Measurements from ENCODE around the gene ZHX3. TPM values are rescaled to one million over a fixed set of nuclear protein-coding genes. Genes with fewer than 3 reads are reported as not detected.
A peak's percentile ranks its signal among the peaks of the same experiment; 100 is the strongest.

ZHX3 gene
- total and polyA plus RNA-seq, 2 of the 13 experiments (the other 11 are each of a cell fraction or from before 2014, with no cell fraction given), result 8.4 to 11.7 TPM

DNA sequence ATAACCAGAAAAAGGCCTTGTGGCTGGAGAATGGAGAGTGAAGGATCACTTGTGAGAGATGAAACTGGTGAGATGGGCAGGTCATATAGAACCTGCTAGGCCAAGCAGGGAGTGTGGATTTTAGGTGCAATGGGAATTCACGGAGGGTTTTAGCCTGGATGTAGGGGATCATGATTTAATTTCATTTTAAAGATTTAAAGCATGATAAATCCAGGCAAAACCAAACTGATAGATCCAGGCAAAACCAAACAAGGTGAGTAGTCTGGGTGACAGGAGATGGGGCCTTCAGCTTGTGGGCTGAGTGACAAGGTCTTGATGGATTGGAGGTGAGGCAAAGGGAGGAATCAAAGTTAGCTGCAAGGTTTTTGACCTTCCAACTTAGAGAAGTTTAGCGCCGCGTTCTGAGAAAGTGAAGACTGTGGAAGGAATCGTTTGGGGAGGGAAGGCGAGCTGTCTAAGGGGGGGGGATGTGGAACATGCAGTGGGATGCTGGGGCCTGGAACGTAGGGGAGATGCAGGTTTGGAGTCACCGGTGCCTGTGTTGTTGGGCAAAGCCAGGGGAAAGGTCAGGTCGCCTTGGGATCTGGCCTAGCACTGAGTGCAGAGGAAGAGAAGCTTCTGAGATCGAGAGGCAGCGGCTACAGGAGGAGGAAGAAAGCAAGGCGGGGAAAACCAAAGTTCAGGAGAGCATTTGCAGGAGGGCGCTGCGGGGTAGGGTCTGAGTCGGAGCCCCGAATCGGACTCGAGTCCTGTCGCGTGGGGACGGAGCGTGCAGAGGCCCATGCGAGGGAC lies 181.4 kb downstream of the ZHX3 start (continued):
- TF ChIP-seq TBX2 (CRISPR knock-in tag; IDR thresholded peaks at IDR 0.05; ENCODE audit: borderline replicate concordance), result no peak
- TF ChIP-seq SNAI1 (CRISPR knock-in tag; IDR thresholded peaks at IDR 0.05; ENCODE audit: borderline replicate concordance), result no peak; the same call in 1 of the 2 replicates
- no peak for TF ChIP-seq HNF1A (IDR thresholded peaks at IDR 0.05; ENCODE audit: low read depth)
- TF ChIP-seq HNF1A (CRISPR knock-in tag; IDR thresholded peaks at IDR 0.05; ENCODE audit: borderline replicate concordance), result no peak
- TF ChIP-seq, protein P1, sequence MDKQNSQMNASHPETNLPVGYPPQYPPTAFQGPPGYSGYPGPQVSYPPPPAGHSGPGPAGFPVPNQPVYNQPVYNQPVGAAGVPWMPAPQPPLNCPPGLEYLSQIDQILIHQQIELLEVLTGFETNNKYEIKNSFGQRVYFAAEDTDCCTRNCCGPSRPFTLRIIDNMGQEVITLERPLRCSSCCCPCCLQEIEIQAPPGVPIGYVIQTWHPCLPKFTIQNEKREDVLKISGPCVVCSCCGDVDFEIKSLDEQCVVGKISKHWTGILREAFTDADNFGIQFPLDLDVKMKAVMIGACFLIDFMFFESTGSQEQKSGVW (CRISPR knock-in tag; IDR thresholded peaks at IDR 0.05; ENCODE audit: borderline replicate concordance), result no peak
- no peak for TF ChIP-seq KLF16 (CRISPR knock-in tag; IDR thresholded peaks at IDR 0.05)
- TF ChIP-seq YEATS4 (CRISPR knock-in tag; IDR thresholded peaks at IDR 0.05; ENCODE audit: borderline replicate concordance), result no peak
- no peak for TF ChIP-seq ZNF674 (CRISPR knock-in tag; IDR thresholded peaks at IDR 0.05; ENCODE audit: low read depth)
- no peak for TF ChIP-seq DDIT3 (CRISPR knock-in tag; IDR thresholded peaks at IDR 0.05)
- TF ChIP-seq ZNF17 (CRISPR knock-in tag; IDR thresholded peaks at IDR 0.05), result no peak
- TF ChIP-seq MYPOP (CRISPR knock-in tag; IDR thresholded peaks at IDR 0.05), result no peak
- TF ChIP-seq MTF2 (CRISPR knock-in tag; IDR thresholded peaks at IDR 0.05; ENCODE audit: borderline replicate concordance), result 0 out of 2 replicates have a peak, but pooled peaks have one; percentile 4
- TF ChIP-seq ISL2 (CRISPR knock-in tag; IDR thresholded peaks at IDR 0.05), result no peak
- no peak for TF ChIP-seq KLF15 (CRISPR knock-in tag; IDR thresholded peaks at IDR 0.05; ENCODE audit: borderline replicate concordance)
- no peak for TF ChIP-seq FOXO1 (CRISPR knock-in tag; IDR thresholded peaks at IDR 0.05)
- no peak for TF ChIP-seq ZBTB34 (CRISPR knock-in tag; IDR thresholded peaks at IDR 0.05)
- TF ChIP-seq HOXA3 (CRISPR knock-in tag; IDR thresholded peaks at IDR 0.05), result no peak
- no peak for TF ChIP-seq GPN1 (CRISPR knock-in tag; IDR thresholded peaks at IDR 0.05; ENCODE audit: borderline replicate concordance)
